Neuronal stem cell (in vitro differentiated cells): ENCODE measurements around the gene SEC63.
A peak's percentile ranks its signal among the peaks of the same experiment; 100 is the strongest.

ENCODE experiments used
- DNase-seq: peaks from one replicate; pipeline ENCODE4 v3.0.0-alpha.2; 2013; ENCODE audit warnings: low spot score
- H2AFZ ChIP-seq: one replicate; pipeline ENCODE4 v1.6.1; 2013; ENCODE audit warnings: mild to moderate bottlenecking, low read length, inconsistent platforms
- H2AK5ac ChIP-seq: 2 replicates; pipeline ENCODE4 v1.6.1; 2013; ENCODE audit warnings: low read depth, mild to moderate bottlenecking, inconsistent platforms, low read length, moderate library complexity, mixed read lengths
- H2BK120ac ChIP-seq: 2 replicates; pipeline ENCODE4 v1.6.1; 2013; ENCODE audit warnings: low read depth, mild to moderate bottlenecking, inconsistent platforms, low read length, moderate library complexity, mixed read lengths
- H2BK12ac ChIP-seq: one replicate; pipeline ENCODE4 v1.6.1; 2013; ENCODE audit warnings: low read length, inconsistent platforms
- H2BK15ac ChIP-seq: 2 replicates; pipeline ENCODE4 v1.6.1; 2013; ENCODE audit warnings: mild to moderate bottlenecking, low read length, inconsistent platforms, mixed read lengths
- H2BK5ac ChIP-seq: one replicate; pipeline ENCODE4 v1.6.1; 2013; ENCODE audit warnings: inconsistent platforms, mild to moderate bottlenecking, low read length, moderate library complexity
- H3K14ac ChIP-seq: one replicate; pipeline ENCODE4 v1.6.1; 2013; ENCODE audit warnings: low read length, inconsistent platforms
- H3K18ac ChIP-seq: 2 replicates; pipeline ENCODE4 v1.6.1; 2013; ENCODE audit warnings: low read length, inconsistent platforms
- H3K23ac ChIP-seq: 2 replicates; pipeline ENCODE4 v1.6.1; 2013; ENCODE audit warnings: low read depth, mild to moderate bottlenecking, mixed read lengths, low read length, inconsistent platforms; ENCODE audit not compliant: poor library complexity
- H3K27ac ChIP-seq: replicated peaks from 3 replicates; pipeline ENCODE4 v1.5.1; 2013; ENCODE audit warnings: low read length, inconsistent platforms
- H3K27me3 ChIP-seq, 3 experiments: 2 replicates each; pipeline ENCODE4 v1.6.1; 2013; ENCODE audit warnings: low read length in 3 of 3, mild to moderate bottlenecking in 2 of 3, inconsistent platforms in 1 of 3, low read depth in 1 of 3, mixed read lengths in 1 of 3, moderate library complexity in 1 of 3; ENCODE audit not compliant: control insufficient read depth in 3 of 3, insufficient read depth in 3 of 3
- H3K36me3 ChIP-seq, 2 donors: replicated peaks in 1 of 2; 2 replicates each; pipeline ENCODE4 v1.6.1; 2013; ENCODE audit warnings: low read length in 2 of 2; ENCODE audit not compliant: control insufficient read depth in 2 of 2, insufficient read depth in 2 of 2
- H3K4ac ChIP-seq: 2 replicates; pipeline ENCODE4 v1.6.1; 2013; ENCODE audit warnings: inconsistent platforms, mild to moderate bottlenecking, low read length, moderate library complexity
- H3K4me1 ChIP-seq, 2 donors: 1 replicate in 1 of 2; 2 replicates in 1 of 2; pipeline ENCODE4 v1.6.1; 2013; ENCODE audit warnings: low read length in 2 of 2, low read depth in 1 of 2; ENCODE audit not compliant: control insufficient read depth in 2 of 2, insufficient read depth in 1 of 2
- H3K4me2 ChIP-seq: one replicate; pipeline ENCODE4 v1.6.1; 2013; ENCODE audit warnings: mild to moderate bottlenecking, low read length, inconsistent platforms; ENCODE audit not compliant: insufficient read depth, poor library complexity, severe bottlenecking
- H3K4me3 ChIP-seq, 2 donors: 2 replicates each; pipeline ENCODE4 v1.5.1; 2013; ENCODE audit warnings: low read length in 2 of 2, mild to moderate bottlenecking in 2 of 2, inconsistent platforms in 1 of 2, moderate library complexity in 1 of 2
- H3K79me1 ChIP-seq: one replicate; pipeline ENCODE4 v1.6.1; 2013; ENCODE audit warnings: low read depth, mild to moderate bottlenecking, inconsistent platforms, low read length, moderate library complexity
- H3K9ac ChIP-seq: one replicate; pipeline ENCODE4 v1.6.1; 2013; ENCODE audit warnings: mild to moderate bottlenecking, low read depth, low read length, inconsistent platforms; ENCODE audit not compliant: poor library complexity
- H3K9me3 ChIP-seq, 2 donors: replicated peaks in 1 of 2; 2 replicates each; pipeline versions ENCODE3 to v1.6.1; 2013; ENCODE audit warnings: low read length in 2 of 2, mild to moderate bottlenecking in 2 of 2, inconsistent platforms in 1 of 2, low read depth in 1 of 2, mixed read lengths in 1 of 2, moderate library complexity in 1 of 2; ENCODE audit not compliant: control insufficient read depth in 2 of 2, insufficient read depth in 1 of 2
- H4K8ac ChIP-seq: one replicate; pipeline ENCODE4 v1.6.1; 2013; ENCODE audit warnings: low read depth, mild to moderate bottlenecking, inconsistent platforms, low read length, moderate library complexity
- H4K91ac ChIP-seq: one replicate; pipeline ENCODE4 v1.6.1; 2013; ENCODE audit warnings: low read length, low read depth, mild to moderate bottlenecking, inconsistent platforms; ENCODE audit not compliant: poor library complexity
- WGBS, 2 donors: extraction: QIAGEN DNeasy Blood & Tissue Kit; methylation state at CpG; one replicate each; pipeline ENCODE4 v1.1.7; 2013; ENCODE audit warnings: missing lambda C conversion rate in 2 of 2, mixed read lengths in 1 of 2; ENCODE audit not compliant: insufficient read length in 2 of 2, insufficient replicate concordance in 1 of 2; ENCODE audit errors: extremely low coverage in 2 of 2; 5-methylcytosine and 5-hydroxymethylcytosine counted together

SEC63 gene

GRCh38 chr6:107853230-107853629 is 104.8 kb downstream of the SEC63 start:
- Histone ChIP-seq H2BK5ac (no peak overlapping the region), H3K9me3 (no peaks in the 10 kb centered on the region), H3K36me3 (no peaks in the 10 kb centered on the region), H3K4me2 (no peak overlapping the region), H2BK120ac (no peak overlapping the region), H2AFZ (no peak overlapping the region), H3K23ac (no peak overlapping the region), H3K27me3 (peaks cover 0 to 9% (median 0%) of the 10 kb centered on the region in 3 experiments), H2BK12ac (no peak overlapping the region), H4K8ac (no peak overlapping the region), H3K4ac (no peak overlapping the region), H3K9ac (no peak overlapping the region), H3K4me3 (no peak overlapping the region), H4K91ac (no peak overlapping the region), H3K79me1 (no peaks in the 10 kb centered on the region), H2AK5ac (no peak overlapping the region), H3K18ac (no peak overlapping the region), H2BK15ac (no peak overlapping the region), H3K27ac (no peak overlapping the region), H3K4me1 (peaks cover 0 to 3% of the 10 kb centered on the region in 2 donors), H3K14ac (no peak overlapping the region)
- no peak for DNase-seq
- no CpG with 5 or more reads among the region's 3 CpGs for WGBS, 2 donors

GRCh38 chr6:107849325-107849724 is 108.7 kb downstream of the SEC63 start:
- no peak overlapping the region for H3K4me2 ChIP-seq
- H3K9me3 ChIP-seq = no peaks in the 10 kb centered on the region
- H3K27me3 ChIP-seq = peaks cover 0 to 36% (median 0%) of the 10 kb centered on the region in 3 experiments
- H4K8ac ChIP-seq = no peak overlapping the region
- H2AK5ac ChIP-seq = no peak overlapping the region
- no peak overlapping the region for H3K9ac ChIP-seq
- no peak overlapping the region for H3K14ac ChIP-seq
- H3K4me1 ChIP-seq = peaks cover 3 to 4% of the 10 kb centered on the region in 2 donors
- H2BK15ac ChIP-seq = no peak overlapping the region
- H3K36me3 ChIP-seq = no peaks in the 10 kb centered on the region
- H3K23ac ChIP-seq = no peak overlapping the region
- no peak overlapping the region for H2BK120ac ChIP-seq
- H3K27ac ChIP-seq = no peak overlapping the region
- no peak overlapping the region for H2BK5ac ChIP-seq
- no peak overlapping the region for H3K18ac ChIP-seq
- no CpG with 5 or more reads among the region's 6 CpGs for WGBS, 2 donors
- H3K79me1 ChIP-seq = no peaks in the 10 kb centered on the region
- no peak overlapping the region for H4K91ac ChIP-seq
- H3K4ac ChIP-seq = no peak overlapping the region
- H3K4me3 ChIP-seq = no peak overlapping the region
- no peak overlapping the region for H2BK12ac ChIP-seq
- H2AFZ ChIP-seq = no peak overlapping the region
- no peak for DNase-seq

- DNase-seq = peak; percentile 83
- WGBS, 2 donors = no CpG with 5 or more reads among the region's 52 CpGs
Observed at GRCh38 chr6:107847844-107848802, 109.9 kb downstream of the SEC63 start.

GRCh38 chr6:107846262-107846795 is 111.7 kb downstream of the SEC63 start:
- H3K4me1 ChIP-seq = peaks cover 3 to 4% of the 10 kb centered on the region in 2 donors
- no peak overlapping the region for H2BK12ac ChIP-seq
- no peaks in the 10 kb centered on the region for H3K79me1 ChIP-seq
- no peak overlapping the region for H2BK15ac ChIP-seq
- no peak overlapping the region for H2AK5ac ChIP-seq
- peak overlapping the region; percentile 0 for H3K23ac ChIP-seq
- peaks cover 0 to 38% (median 0%) of the 10 kb centered on the region in 3 experiments for H3K27me3 ChIP-seq
- H4K8ac ChIP-seq = no peak overlapping the region
- no peak overlapping the region for H3K27ac ChIP-seq
- no peak overlapping the region for H2AFZ ChIP-seq
- no peak overlapping the region for H3K18ac ChIP-seq
- no peak overlapping the region for H2BK120ac ChIP-seq
- no peak overlapping the region for H3K4me2 ChIP-seq
- no peak overlapping the region for H4K91ac ChIP-seq
- DNase-seq = no peak
- no peak overlapping the region for H3K4me3 ChIP-seq
- no peak overlapping the region for H3K9ac ChIP-seq
- H3K14ac ChIP-seq = no peak overlapping the region
- no CpG with 5 or more reads among the region's 4 CpGs for WGBS, 2 donors
- no peaks in the 10 kb centered on the region for H3K9me3 ChIP-seq
- H3K36me3 ChIP-seq = no peaks in the 10 kb centered on the region
- H3K4ac ChIP-seq = no peak overlapping the region
- H2BK5ac ChIP-seq = no peak overlapping the region

More at GRCh38 chr6:107847844-107848802, 109.9 kb downstream of the SEC63 start:
- Histone ChIP-seq H3K4ac (no peak overlapping the region), H2BK5ac (peak overlapping the region; percentile 35), H3K23ac (peak overlapping the region; percentile 26), H2BK15ac (peak overlapping the region; percentile 69), H2AFZ (peak overlapping the region; percentile 94), H2BK12ac (no peak overlapping the region), H3K27me3 (peaks cover 0 to 41% (median 0%) of the 10 kb centered on the region in 3 experiments), H3K4me1 (peaks cover 3 to 4% of the 10 kb centered on the region in 2 donors), H3K79me1 (no peaks in the 10 kb centered on the region), H3K9me3 (no peaks in the 10 kb centered on the region), H3K27ac (no peak overlapping the region), H3K4me2 (peak overlapping the region; percentile 86), H2BK120ac (no peak overlapping the region), H4K91ac (no peak overlapping the region), H3K18ac (peak overlapping the region; percentile 91), H3K36me3 (no peaks in the 10 kb centered on the region), H3K9ac (peak overlapping the region; percentile 56), H2AK5ac (no peak overlapping the region), H3K4me3 (peak overlapping the region; percentile 49 to 78), H4K8ac (no peak overlapping the region), H3K14ac (no peak overlapping the region)
